TTC549 (cell line): ENCODE data around the gene SAP30BP.

Experiments used
- FAIRE-seq: peaks from 2 replicates; lab custom pipeline; 2012; peaks lifted over from hg19 to GRCh38; lab: Jason Lieb, UNC

SAP30BP gene

GRCh38 chr17:75689441-75689873, 22.3 kb downstream of the SAP30BP start:
- FAIRE-seq = no peak

- FAIRE-seq = no peak
These were observed 24.2 kb downstream of the SAP30BP start for GRCh38 chr17:75691371-75691791.

- FAIRE-seq = no peak
These were observed 24.9 kb downstream of the SAP30BP start for GRCh38 chr17:75691801-75692626.

- FAIRE-seq = no peak
These were observed 25.8 kb downstream of the SAP30BP start for GRCh38 chr17:75692976-75693375.

- no peak for FAIRE-seq
These were observed 26.7 kb downstream of the SAP30BP start for GRCh38 chr17:75693500-75694481.

GRCh38 chr17:75694536-75694935, 27.4 kb downstream of the SAP30BP start:
- no peak for FAIRE-seq

- no peak for FAIRE-seq
These were observed 28.1 kb downstream of the SAP30BP start for GRCh38 chr17:75695141-75695829.

GRCh38 chr17:75695830-75696271, 28.7 kb downstream of the SAP30BP start:
- no peak for FAIRE-seq

- FAIRE-seq = no peak
These were observed 30.6 kb downstream of the SAP30BP start for GRCh38 chr17:75697651-75698291.

GRCh38 chr17:75698659-75699058, 31.5 kb downstream of the SAP30BP start:
- no peak for FAIRE-seq

GRCh38 chr17:75701288-75701687, 34.1 kb downstream of the SAP30BP start:
- FAIRE-seq = no peak

- FAIRE-seq = no peak
These were observed 36.1 kb downstream of the SAP30BP start for GRCh38 chr17:75703191-75703590.

GRCh38 chr17:75703591-75703990, 36.5 kb downstream of the SAP30BP start:
- no peak for FAIRE-seq

GRCh38 chr17:75704963-75705875, 38.1 kb downstream of the SAP30BP start:
- no peak for FAIRE-seq

GRCh38 chr17:75706042-75706728, 39.0 kb downstream of the SAP30BP start:
- FAIRE-seq = no peak

- FAIRE-seq = no peak
These were observed 40.0 kb downstream of the SAP30BP start for GRCh38 chr17:75707079-75707571.

GRCh38 chr17:75712446-75712845, 45.3 kb downstream of the SAP30BP start:
- FAIRE-seq = no peak

GRCh38 chr17:75719732-75720131, 52.6 kb downstream of the SAP30BP start:
- FAIRE-seq = no peak

- no peak for FAIRE-seq
These were observed 53.7 kb downstream of the SAP30BP start, which contains the start of gene ITGB4 for GRCh38 chr17:75720656-75721462. Gene ITGB4 (plus strand): TSS chr17:75721459. CDS start chr17:75724704, 3,245 bp downstream.
